HG03520 (cell line): ENCODE measurements around the gene APOO.

Experiments used
- ATAC-seq: cut with Tn5 transposase; IDR thresholded peaks from one replicate; pipeline ENCODE4 v1.9.1; 2021; ENCODE audit warnings: mild to moderate bottlenecking, moderate library complexity; ENCODE audit not compliant: unreplicated experiment

Gene APOO

GRCh38 chrX:23788946-23789345, 118.8 kb downstream of the APOO start:
- ATAC-seq: no peak

GRCh38 chrX:23788521-23788920, 119.2 kb downstream of the APOO start:
- no peak for ATAC-seq

- ATAC-seq: no peak
These were observed 120.0 kb downstream of the APOO start for GRCh38 chrX:23787745-23788118.

GRCh38 chrX:23786268-23786815, 121.4 kb downstream of the APOO start:
- ATAC-seq: no peak

- ATAC-seq: no peak
These were observed 122.2 kb downstream of the APOO start for GRCh38 chrX:23785580-23785979.

- ATAC-seq: no peak
These were observed 123.0 kb downstream of the APOO start for GRCh38 chrX:23784470-23785331.

- no peak for ATAC-seq
These were observed 123.9 kb downstream of the APOO start for GRCh38 chrX:23783589-23784469.
